MM.1S (cell line): ENCODE measurements around the gene USP46.

Experiments used
- CTCF ChIP-seq: fragments of 300-600 bp; sonication (generic); IDR thresholded peaks from 2 replicates; pipeline ENCODE4 v1.5.1; 2016; ENCODE audit warnings: antibody characterized with exemption, low read length, mixed read lengths
- EZH2 ChIP-seq: fragments of 300-600 bp; sonication (generic); optimal IDR thresholded peaks from 2 replicates; pipeline ENCODE3; 2017; ENCODE audit warnings: low read depth, mild to moderate bottlenecking, antibody characterized with exemption, low read length, mixed read lengths
- EZH2phosphoT487 ChIP-seq: fragments of 300-600 bp; sonication (generic); IDR thresholded peaks from 2 replicates; pipeline ENCODE4 v1.6.1; 2018; ENCODE audit warnings: antibody characterized with exemption, low read length

GRCh38 chr4:52635560-52635959 is 23.5 kb downstream of the USP46 start:
- TF ChIP-seq CTCF (no peak), EZH2 (no peak), EZH2phosphoT487 (no peak)
